H1 (cell line): Measurements from ENCODE around the gene ZSCAN12. TPM values are rescaled to one million over a fixed set of nuclear protein-coding genes. Genes with fewer than 3 reads are reported as not detected.

Experiments used
- ASH2L ChIP-seq: fragments of 200-600, 300-600 bp; sonication (generic); IDR thresholded peaks from one replicate; pipeline ENCODE4 v1.7.1; 2017; ENCODE audit warnings: low read length
- BCL11A ChIP-seq, 2 experiments: IDR thresholded peaks; one replicate each; pipeline ENCODE4 v1.6.1; 2011; ENCODE audit warnings: low read depth in 2 of 2, low read length in 2 of 2, mild to moderate bottlenecking in 2 of 2
- CBX5 ChIP-seq: fragments of 300-800, 300-1000 bp; sonication (generic); IDR thresholded peaks from 2 replicates; pipeline ENCODE4 v1.7.1; 2016; ENCODE audit warnings: antibody characterized with exemption, low read length, low read depth
- CHD2 ChIP-seq: IDR thresholded peaks from 2 replicates; pipeline ENCODE4 v1.6.1; 2012; ENCODE audit warnings: low read length, improper control_type of control experiment
- JUND ChIP-seq: IDR thresholded peaks from 2 replicates; pipeline ENCODE4 v1.6.1; 2011; ENCODE audit warnings: mild to moderate bottlenecking, improper control_type of control experiment, low read length
- POLR2AphosphoS5 ChIP-seq: IDR thresholded peaks from 2 replicates; pipeline ENCODE4 v1.6.1; 2011; ENCODE audit warnings: low read depth, low read length
- POU5F1 ChIP-seq: IDR thresholded peaks from 2 replicates; pipeline ENCODE4 v1.6.1; 2011; ENCODE audit warnings: low read depth, mild to moderate bottlenecking, low read length, moderate library complexity
- RNF2 ChIP-seq: fragments of 200-900, 300-1000 bp; sonication (generic); IDR thresholded peaks from 2 replicates; pipeline ENCODE4 v1.7.1; 2016; ENCODE audit warnings: borderline replicate concordance, low read depth, mild to moderate bottlenecking, antibody characterized with exemption, low read length; ENCODE audit not compliant: poor library complexity, severe bottlenecking; ENCODE audit errors: missing control alignments
- polyA plus RNA-seq, 7 experiments: library from polyadenylated mRNA; depleted of rRNA in 3 of 7; stranded (reverse) in 5 of 7; unstranded in 2 of 7; fragments of >200 nt in 5 of 7; fragments of 200-250 nt in 2 of 7; gene quantifications; 1 replicate in 5 of 7; 2 replicates in 1 of 7; 4 replicates in 1 of 7; pipeline versions ENCODE4 v1.2.1 to v1.2.3, GENCODE V29; 2011 to 2013; ENCODE audit warnings: missing spikeins in 2 of 7, mixed read lengths in 2 of 7
- total RNA-seq: library from RNA; stranded (reverse); fragmentation: NEBNext Ultra II Directional; extraction: Animal tissue kit (Norgen Biotek cat#: 25700); gene quantifications from 2 replicates; pipeline ENCODE4 v1.2.1, GENCODE V29; 2021
- TF ChIP-seq, protein P1 (sequence below): fragments of 300-600 bp; sonication (generic); IDR thresholded peaks from 2 replicates; pipeline ENCODE4 v1.7.1; 2012; ENCODE audit warnings: low read length, moderate library complexity, mild to moderate bottlenecking, inconsistent platforms; ENCODE audit not compliant: insufficient replicate concordance
- TF ChIP-seq, protein P2 (sequence below): IDR thresholded peaks from 2 replicates; pipeline ENCODE4 v1.6.1; 2011; ENCODE audit warnings: low read length, improper control_type of control experiment

The ZSCAN12 gene
- total and polyA plus RNA-seq, 2 of the 8 experiments (the other 6 are each of a cell fraction or from before 2014, with no cell fraction given): 2.2 to 9.6 TPM

DNA sequence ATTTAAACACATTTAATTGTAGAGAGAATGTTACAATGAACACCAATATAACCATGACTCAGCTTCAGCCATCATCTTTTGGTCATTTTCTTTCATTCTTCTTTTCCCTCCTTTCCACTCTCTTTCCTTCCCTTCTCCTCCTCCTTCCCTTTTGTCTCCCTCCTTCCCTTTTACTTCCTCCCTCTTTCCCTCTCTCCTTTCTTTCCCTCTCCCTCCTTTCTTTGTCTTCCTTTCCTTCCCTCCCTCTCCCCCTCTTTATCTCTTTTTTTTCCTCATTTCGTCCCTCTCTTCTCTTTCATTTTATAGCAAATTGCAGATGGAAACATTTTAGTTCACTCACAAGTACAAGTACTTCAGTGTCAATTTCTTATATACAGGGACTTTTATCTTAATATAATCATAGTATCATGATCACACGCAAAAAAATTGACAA, 48.0 kb downstream of the ZSCAN12 start (continued):
- TF ChIP-seq, protein P1, sequence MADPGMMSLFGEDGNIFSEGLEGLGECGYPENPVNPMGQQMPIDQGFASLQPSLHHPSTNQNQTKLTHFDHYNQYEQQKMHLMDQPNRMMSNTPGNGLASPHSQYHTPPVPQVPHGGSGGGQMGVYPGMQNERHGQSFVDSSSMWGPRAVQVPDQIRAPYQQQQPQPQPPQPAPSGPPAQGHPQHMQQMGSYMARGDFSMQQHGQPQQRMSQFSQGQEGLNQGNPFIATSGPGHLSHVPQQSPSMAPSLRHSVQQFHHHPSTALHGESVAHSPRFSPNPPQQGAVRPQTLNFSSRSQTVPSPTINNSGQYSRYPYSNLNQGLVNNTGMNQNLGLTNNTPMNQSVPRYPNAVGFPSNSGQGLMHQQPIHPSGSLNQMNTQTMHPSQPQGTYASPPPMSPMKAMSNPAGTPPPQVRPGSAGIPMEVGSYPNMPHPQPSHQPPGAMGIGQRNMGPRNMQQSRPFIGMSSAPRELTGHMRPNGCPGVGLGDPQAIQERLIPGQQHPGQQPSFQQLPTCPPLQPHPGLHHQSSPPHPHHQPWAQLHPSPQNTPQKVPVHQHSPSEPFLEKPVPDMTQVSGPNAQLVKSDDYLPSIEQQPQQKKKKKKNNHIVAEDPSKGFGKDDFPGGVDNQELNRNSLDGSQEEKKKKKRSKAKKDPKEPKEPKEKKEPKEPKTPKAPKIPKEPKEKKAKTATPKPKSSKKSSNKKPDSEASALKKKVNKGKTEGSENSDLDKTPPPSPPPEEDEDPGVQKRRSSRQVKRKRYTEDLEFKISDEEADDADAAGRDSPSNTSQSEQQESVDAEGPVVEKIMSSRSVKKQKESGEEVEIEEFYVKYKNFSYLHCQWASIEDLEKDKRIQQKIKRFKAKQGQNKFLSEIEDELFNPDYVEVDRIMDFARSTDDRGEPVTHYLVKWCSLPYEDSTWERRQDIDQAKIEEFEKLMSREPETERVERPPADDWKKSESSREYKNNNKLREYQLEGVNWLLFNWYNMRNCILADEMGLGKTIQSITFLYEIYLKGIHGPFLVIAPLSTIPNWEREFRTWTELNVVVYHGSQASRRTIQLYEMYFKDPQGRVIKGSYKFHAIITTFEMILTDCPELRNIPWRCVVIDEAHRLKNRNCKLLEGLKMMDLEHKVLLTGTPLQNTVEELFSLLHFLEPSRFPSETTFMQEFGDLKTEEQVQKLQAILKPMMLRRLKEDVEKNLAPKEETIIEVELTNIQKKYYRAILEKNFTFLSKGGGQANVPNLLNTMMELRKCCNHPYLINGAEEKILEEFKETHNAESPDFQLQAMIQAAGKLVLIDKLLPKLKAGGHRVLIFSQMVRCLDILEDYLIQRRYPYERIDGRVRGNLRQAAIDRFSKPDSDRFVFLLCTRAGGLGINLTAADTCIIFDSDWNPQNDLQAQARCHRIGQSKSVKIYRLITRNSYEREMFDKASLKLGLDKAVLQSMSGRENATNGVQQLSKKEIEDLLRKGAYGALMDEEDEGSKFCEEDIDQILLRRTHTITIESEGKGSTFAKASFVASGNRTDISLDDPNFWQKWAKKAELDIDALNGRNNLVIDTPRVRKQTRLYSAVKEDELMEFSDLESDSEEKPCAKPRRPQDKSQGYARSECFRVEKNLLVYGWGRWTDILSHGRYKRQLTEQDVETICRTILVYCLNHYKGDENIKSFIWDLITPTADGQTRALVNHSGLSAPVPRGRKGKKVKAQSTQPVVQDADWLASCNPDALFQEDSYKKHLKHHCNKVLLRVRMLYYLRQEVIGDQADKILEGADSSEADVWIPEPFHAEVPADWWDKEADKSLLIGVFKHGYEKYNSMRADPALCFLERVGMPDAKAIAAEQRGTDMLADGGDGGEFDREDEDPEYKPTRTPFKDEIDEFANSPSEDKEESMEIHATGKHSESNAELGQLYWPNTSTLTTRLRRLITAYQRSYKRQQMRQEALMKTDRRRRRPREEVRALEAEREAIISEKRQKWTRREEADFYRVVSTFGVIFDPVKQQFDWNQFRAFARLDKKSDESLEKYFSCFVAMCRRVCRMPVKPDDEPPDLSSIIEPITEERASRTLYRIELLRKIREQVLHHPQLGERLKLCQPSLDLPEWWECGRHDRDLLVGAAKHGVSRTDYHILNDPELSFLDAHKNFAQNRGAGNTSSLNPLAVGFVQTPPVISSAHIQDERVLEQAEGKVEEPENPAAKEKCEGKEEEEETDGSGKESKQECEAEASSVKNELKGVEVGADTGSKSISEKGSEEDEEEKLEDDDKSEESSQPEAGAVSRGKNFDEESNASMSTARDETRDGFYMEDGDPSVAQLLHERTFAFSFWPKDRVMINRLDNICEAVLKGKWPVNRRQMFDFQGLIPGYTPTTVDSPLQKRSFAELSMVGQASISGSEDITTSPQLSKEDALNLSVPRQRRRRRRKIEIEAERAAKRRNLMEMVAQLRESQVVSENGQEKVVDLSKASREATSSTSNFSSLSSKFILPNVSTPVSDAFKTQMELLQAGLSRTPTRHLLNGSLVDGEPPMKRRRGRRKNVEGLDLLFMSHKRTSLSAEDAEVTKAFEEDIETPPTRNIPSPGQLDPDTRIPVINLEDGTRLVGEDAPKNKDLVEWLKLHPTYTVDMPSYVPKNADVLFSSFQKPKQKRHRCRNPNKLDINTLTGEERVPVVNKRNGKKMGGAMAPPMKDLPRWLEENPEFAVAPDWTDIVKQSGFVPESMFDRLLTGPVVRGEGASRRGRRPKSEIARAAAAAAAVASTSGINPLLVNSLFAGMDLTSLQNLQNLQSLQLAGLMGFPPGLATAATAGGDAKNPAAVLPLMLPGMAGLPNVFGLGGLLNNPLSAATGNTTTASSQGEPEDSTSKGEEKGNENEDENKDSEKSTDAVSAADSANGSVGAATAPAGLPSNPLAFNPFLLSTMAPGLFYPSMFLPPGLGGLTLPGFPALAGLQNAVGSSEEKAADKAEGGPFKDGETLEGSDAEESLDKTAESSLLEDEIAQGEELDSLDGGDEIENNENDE: no peak
- no peak for TF ChIP-seq CBX5
- no peak for TF ChIP-seq POLR2AphosphoS5
- no peak for TF ChIP-seq RNF2
- no peak for TF ChIP-seq BCL11A (IDR thresholded peaks at IDR 0.05; ENCODE audit: low read depth in 2 of 2, low read length in 2 of 2)
- TF ChIP-seq, protein P2, sequence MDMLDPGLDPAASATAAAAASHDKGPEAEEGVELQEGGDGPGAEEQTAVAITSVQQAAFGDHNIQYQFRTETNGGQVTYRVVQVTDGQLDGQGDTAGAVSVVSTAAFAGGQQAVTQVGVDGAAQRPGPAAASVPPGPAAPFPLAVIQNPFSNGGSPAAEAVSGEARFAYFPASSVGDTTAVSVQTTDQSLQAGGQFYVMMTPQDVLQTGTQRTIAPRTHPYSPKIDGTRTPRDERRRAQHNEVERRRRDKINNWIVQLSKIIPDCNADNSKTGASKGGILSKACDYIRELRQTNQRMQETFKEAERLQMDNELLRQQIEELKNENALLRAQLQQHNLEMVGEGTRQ: no peak
- no peak for TF ChIP-seq CHD2
- no peak for TF ChIP-seq ASH2L
- TF ChIP-seq JUND: no peak
- no peak for TF ChIP-seq POU5F1
